MM.1S (cell line): ENCODE measurements around the gene CBX2.

ENCODE experiments used
- EZH2 ChIP-seq: fragments of 300-600 bp; sonication (generic); optimal IDR thresholded peaks from 2 replicates; pipeline ENCODE3; 2017; ENCODE audit warnings: low read depth, mild to moderate bottlenecking, antibody characterized with exemption, low read length, mixed read lengths
- EZH2phosphoT487 ChIP-seq: fragments of 300-600 bp; sonication (generic); IDR thresholded peaks from 2 replicates; pipeline ENCODE4 v1.6.1; 2018; ENCODE audit warnings: antibody characterized with exemption, low read length
- TF ChIP-seq, protein P1 (sequence below): fragments of 300-600 bp; sonication (generic); IDR thresholded peaks from 2 replicates; pipeline ENCODE4 v1.5.1; 2016; ENCODE audit warnings: antibody characterized with exemption, low read length, mixed read lengths

DNA sequence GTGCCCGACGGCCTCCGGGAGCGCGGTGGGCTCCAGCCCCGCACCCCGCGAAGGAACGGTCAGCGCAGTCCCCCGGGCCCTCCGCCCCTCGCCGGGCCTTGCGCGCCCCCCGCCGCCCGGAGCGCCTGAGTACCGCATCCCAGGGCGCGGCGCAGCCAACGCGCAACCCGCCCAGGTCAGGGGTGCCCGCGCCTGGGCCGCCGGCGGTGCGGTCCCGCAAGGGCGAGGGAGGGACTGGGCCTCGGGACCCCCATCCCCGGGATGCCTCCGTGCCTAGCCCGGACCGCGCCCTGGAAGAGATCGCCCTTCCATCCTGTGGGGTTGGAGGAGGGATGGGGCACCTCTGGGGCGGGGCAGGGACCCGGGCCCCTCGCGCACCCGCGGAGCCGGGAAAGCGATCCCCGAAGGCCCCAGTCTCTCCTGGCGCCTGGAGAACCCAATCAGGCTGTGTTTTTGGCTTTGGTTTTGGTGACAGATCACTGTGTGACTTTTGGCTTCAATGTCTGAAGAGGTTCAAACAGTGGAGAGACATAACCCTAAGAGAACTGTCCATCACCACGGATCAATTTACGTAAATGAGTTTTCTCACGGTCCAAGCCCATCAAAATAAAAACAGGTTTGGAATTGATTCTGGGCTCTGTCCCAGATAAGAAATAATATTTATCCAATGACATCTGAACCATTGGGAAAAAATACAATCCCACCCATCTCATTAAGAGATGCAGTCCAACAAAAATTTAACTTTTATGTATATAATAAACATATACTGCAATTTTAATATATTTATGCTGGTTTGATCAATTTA, 29.5 kb upstream of the CBX2 start:
- TF ChIP-seq, protein P1, sequence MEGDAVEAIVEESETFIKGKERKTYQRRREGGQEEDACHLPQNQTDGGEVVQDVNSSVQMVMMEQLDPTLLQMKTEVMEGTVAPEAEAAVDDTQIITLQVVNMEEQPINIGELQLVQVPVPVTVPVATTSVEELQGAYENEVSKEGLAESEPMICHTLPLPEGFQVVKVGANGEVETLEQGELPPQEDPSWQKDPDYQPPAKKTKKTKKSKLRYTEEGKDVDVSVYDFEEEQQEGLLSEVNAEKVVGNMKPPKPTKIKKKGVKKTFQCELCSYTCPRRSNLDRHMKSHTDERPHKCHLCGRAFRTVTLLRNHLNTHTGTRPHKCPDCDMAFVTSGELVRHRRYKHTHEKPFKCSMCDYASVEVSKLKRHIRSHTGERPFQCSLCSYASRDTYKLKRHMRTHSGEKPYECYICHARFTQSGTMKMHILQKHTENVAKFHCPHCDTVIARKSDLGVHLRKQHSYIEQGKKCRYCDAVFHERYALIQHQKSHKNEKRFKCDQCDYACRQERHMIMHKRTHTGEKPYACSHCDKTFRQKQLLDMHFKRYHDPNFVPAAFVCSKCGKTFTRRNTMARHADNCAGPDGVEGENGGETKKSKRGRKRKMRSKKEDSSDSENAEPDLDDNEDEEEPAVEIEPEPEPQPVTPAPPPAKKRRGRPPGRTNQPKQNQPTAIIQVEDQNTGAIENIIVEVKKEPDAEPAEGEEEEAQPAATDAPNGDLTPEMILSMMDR = no peak
- no peak for TF ChIP-seq EZH2
- TF ChIP-seq EZH2phosphoT487 = no peak
